IPS-15b (cell line): ENCODE results near the gene GLIS1.

Source experiments
- H3K27me3 ChIP-seq: one replicate; pipeline ENCODE4 v1.6.1; 2013; ENCODE audit warnings: low read length; ENCODE audit not compliant: control insufficient read depth, insufficient read depth
- H3K36me3 ChIP-seq: one replicate; pipeline ENCODE4 v1.6.1; 2013; ENCODE audit warnings: low read length; ENCODE audit not compliant: control insufficient read depth, insufficient read depth
- H3K4me1 ChIP-seq: one replicate; pipeline ENCODE4 v1.6.1; 2013; ENCODE audit warnings: mild to moderate bottlenecking, low read length; ENCODE audit not compliant: control insufficient read depth, insufficient read depth
- H3K4me3 ChIP-seq: one replicate; pipeline ENCODE4 v1.5.1; 2013; ENCODE audit warnings: low read depth, low read length
- H3K9ac ChIP-seq: one replicate; pipeline ENCODE4 v1.6.1; 2013; ENCODE audit warnings: low read depth, mild to moderate bottlenecking, low read length
- H3K9me3 ChIP-seq: one replicate; pipeline ENCODE4 v1.6.1; 2013; ENCODE audit warnings: mild to moderate bottlenecking, low read length; ENCODE audit not compliant: control insufficient read depth, insufficient read depth

Gene GLIS1

GRCh38 chr1:53544728-53545515, 194.0 kb downstream of the GLIS1 start:
- Histone ChIP-seq H3K4me1 (no peaks in the 10 kb centered on the region), H3K9ac (no peak overlapping the region), H3K36me3 (no peaks in the 10 kb centered on the region), H3K4me3 (no peak overlapping the region), H3K9me3 (no peaks in the 10 kb centered on the region), H3K27me3 (no peaks in the 10 kb centered on the region)

DNA sequence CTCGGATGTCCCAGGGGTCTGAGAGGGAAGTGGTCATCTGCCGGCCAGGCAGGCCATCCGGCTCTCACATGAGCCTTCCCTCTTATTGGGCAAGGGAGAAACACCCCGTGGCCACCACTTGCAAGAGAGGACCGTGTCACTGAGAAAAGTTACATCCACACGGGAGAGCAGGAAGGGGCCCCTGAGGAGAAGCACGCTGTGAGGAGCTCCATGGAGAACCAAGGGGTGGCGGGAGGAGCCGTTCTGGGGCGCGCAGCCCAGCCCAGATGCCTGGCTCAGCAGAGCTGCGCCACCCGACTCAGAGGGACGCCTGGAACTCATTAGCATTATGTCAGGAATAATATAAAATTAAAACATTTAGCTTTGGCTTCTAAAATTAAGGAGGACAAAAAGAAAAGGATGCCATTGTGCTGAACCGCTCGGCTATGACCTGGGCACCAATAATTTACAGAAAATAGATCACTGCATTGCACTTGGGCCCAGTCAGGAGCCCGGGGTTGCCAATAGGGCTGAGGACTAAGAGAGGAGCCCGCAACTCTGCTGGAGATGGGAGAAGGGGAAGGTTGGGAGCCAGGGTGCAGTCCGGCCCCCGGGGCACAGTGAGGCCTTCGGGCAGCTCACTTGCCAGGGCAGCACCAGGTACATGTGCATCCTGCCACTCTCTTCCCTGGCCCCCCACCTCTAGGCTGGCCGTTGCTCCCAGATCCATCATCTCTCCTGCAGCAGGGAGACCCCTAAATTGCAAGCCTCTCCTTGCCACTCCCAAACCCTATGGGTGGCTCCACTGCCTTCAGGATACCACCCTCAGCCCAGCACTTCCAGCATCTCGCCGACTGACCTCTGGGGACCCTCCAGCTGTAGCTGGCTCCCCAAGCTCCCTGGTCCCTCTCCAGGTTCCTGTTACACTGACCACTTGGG, 194.9 kb downstream of the GLIS1 start:
- Histone ChIP-seq H3K27me3 (no peaks in the 10 kb centered on the region), H3K9me3 (no peaks in the 10 kb centered on the region), H3K4me3 (no peak overlapping the region), H3K36me3 (no peaks in the 10 kb centered on the region), H3K4me1 (no peaks in the 10 kb centered on the region), H3K9ac (no peak overlapping the region)

GRCh38 chr1:53543130-53543777, 195.7 kb downstream of the GLIS1 start:
- no peak overlapping the region for H3K9ac ChIP-seq
- no peaks in the 10 kb centered on the region for H3K27me3 ChIP-seq
- no peaks in the 10 kb centered on the region for H3K4me1 ChIP-seq
- no peaks in the 10 kb centered on the region for H3K9me3 ChIP-seq
- no peak overlapping the region for H3K4me3 ChIP-seq
- no peaks in the 10 kb centered on the region for H3K36me3 ChIP-seq

GRCh38 chr1:53542551-53542950, 196.4 kb downstream of the GLIS1 start:
- Histone ChIP-seq H3K9me3 (no peaks in the 10 kb centered on the region), H3K4me3 (no peak overlapping the region), H3K9ac (no peak overlapping the region), H3K36me3 (no peaks in the 10 kb centered on the region), H3K4me1 (no peaks in the 10 kb centered on the region), H3K27me3 (no peaks in the 10 kb centered on the region)

GRCh38 chr1:53541761-53542550, 197.0 kb downstream of the GLIS1 start:
- Histone ChIP-seq H3K27me3 (no peaks in the 10 kb centered on the region), H3K9ac (no peak overlapping the region), H3K4me3 (no peak overlapping the region), H3K36me3 (no peaks in the 10 kb centered on the region), H3K4me1 (no peaks in the 10 kb centered on the region), H3K9me3 (no peaks in the 10 kb centered on the region)

GRCh38 chr1:53541263-53541625, 197.7 kb downstream of the GLIS1 start:
- H3K36me3 ChIP-seq: no peaks in the 10 kb centered on the region
- H3K9me3 ChIP-seq: no peaks in the 10 kb centered on the region
- H3K4me3 ChIP-seq: no peak overlapping the region
- no peaks in the 10 kb centered on the region for H3K4me1 ChIP-seq
- no peak overlapping the region for H3K9ac ChIP-seq
- H3K27me3 ChIP-seq: no peaks in the 10 kb centered on the region

- H3K27me3 ChIP-seq: no peaks in the 10 kb centered on the region
- no peak overlapping the region for H3K9ac ChIP-seq
- H3K9me3 ChIP-seq: no peaks in the 10 kb centered on the region
- no peaks in the 10 kb centered on the region for H3K4me1 ChIP-seq
- no peaks in the 10 kb centered on the region for H3K36me3 ChIP-seq
- H3K4me3 ChIP-seq: no peak overlapping the region
Measured at GRCh38 chr1:53540604-53541262, 198.2 kb downstream of the GLIS1 start.

GRCh38 chr1:53539711-53540603, 199.0 kb downstream of the GLIS1 start:
- H3K9me3 ChIP-seq: no peaks in the 10 kb centered on the region
- H3K4me3 ChIP-seq: no peak overlapping the region
- H3K4me1 ChIP-seq: no peaks in the 10 kb centered on the region
- no peaks in the 10 kb centered on the region for H3K27me3 ChIP-seq
- H3K36me3 ChIP-seq: no peaks in the 10 kb centered on the region
- no peak overlapping the region for H3K9ac ChIP-seq

GRCh38 chr1:53539226-53539625, 199.7 kb downstream of the GLIS1 start:
- H3K4me3 ChIP-seq: no peak overlapping the region
- no peak overlapping the region for H3K9ac ChIP-seq
- H3K9me3 ChIP-seq: no peaks in the 10 kb centered on the region
- H3K4me1 ChIP-seq: no peaks in the 10 kb centered on the region
- no peaks in the 10 kb centered on the region for H3K36me3 ChIP-seq
- H3K27me3 ChIP-seq: no peaks in the 10 kb centered on the region

- Histone ChIP-seq H3K4me1 (no peaks in the 10 kb centered on the region), H3K27me3 (no peaks in the 10 kb centered on the region), H3K9me3 (no peaks in the 10 kb centered on the region)
Measured at GRCh38 chr1:53536606-53537005, 202.4 kb downstream of the GLIS1 start.

More at GRCh38 chr1:53536606-53537005, 202.4 kb downstream of the GLIS1 start:
- Histone ChIP-seq H3K4me3 (no peak overlapping the region), H3K9ac (no peak overlapping the region), H3K36me3 (no peaks in the 10 kb centered on the region)
